AG04450 (cell line): ENCODE measurements around the gene CD79A. TPM values are rescaled to one million over a fixed set of nuclear protein-coding genes. Genes with fewer than 3 reads are reported as not detected.

ENCODE experiments used
- CTCF ChIA-PET: fragments of 300-600, 350-600 bp; formaldehyde crosslinking; extraction: SDS; loops from one replicate; lab custom pipeline; 2022; ENCODE audit warnings: antibody characterized with exemption, inconsistent platforms; lab: Charles Lee
- POLR2A ChIA-PET: fragments of 350-600 bp; formaldehyde crosslinking; extraction: SDS; loops from one replicate; lab custom pipeline; 2021; ENCODE audit warnings: antibody characterized with exemption, inconsistent platforms; lab: Yijun Ruan, JAX
- DNase-seq: peaks from one replicate; pipeline ENCODE4 v3.0.0-alpha.2; 2011; ENCODE audit warnings: low read depth, low spot score
- H3K27ac ChIP-seq: one replicate; pipeline ENCODE4 v1.5.1; 2012; ENCODE audit warnings: low read depth, low read length, control low read depth
- H3K27me3 ChIP-seq: one replicate; pipeline ENCODE4 v1.6.0; 2012; ENCODE audit warnings: low read length; ENCODE audit not compliant: control insufficient read depth, insufficient read depth
- H3K4me3 ChIP-seq: 2 replicates; pipeline ENCODE4 v1.5.1; 2011; ENCODE audit warnings: mild to moderate bottlenecking, low read depth, low read length, control low read depth
- H3K9me3 ChIP-seq: 2 replicates; pipeline ENCODE4 v1.5.1; 2012; ENCODE audit warnings: low read length; ENCODE audit not compliant: control insufficient read depth, insufficient read depth
- CTCF ChIP-seq: IDR thresholded peaks from 2 replicates; pipeline ENCODE4 v1.5.1; 2011; ENCODE audit warnings: low read depth, low read length, control low read depth, inconsistent platforms
- polyA plus RNA-seq: library from polyadenylated mRNA; depleted of rRNA; stranded (reverse); fragments of >200 nt; gene quantifications from 2 replicates; pipeline ENCODE4 v1.2.3, GENCODE V29; 2011

Gene CD79A
- polyA plus RNA-seq, 1 experiment: 0.20 TPM

GRCh38 chr19:41897820-41898219 is 20.7 kb downstream of the CD79A start:
- TF ChIP-seq CTCF: no peak
- CTCF ChIA-PET: no interaction called here
- H3K9me3 ChIP-seq: no peaks in the 10 kb centered on the region
- no peak overlapping the region for H3K4me3 ChIP-seq
- H3K27me3 ChIP-seq: no peaks in the 10 kb centered on the region
- POLR2A ChIA-PET: interaction anchor here (0.7 kb wide), 1 partner anchor 53 kb away, joined by 5 read pairs; no protein-coding TSS in a partner anchor
- no peak overlapping the region for H3K27ac ChIP-seq
- DNase-seq: no peak

GRCh38 chr19:41898235-41898634 is 21.2 kb downstream of the CD79A start:
- Histone ChIP-seq H3K9me3 (no peaks in the 10 kb centered on the region), H3K27ac (no peak overlapping the region), H3K27me3 (no peaks in the 10 kb centered on the region), H3K4me3 (no peak overlapping the region)
- ChIA-PET CTCF (no interaction called here), POLR2A (no interaction called here)
- DNase-seq: no peak
- no peak for TF ChIP-seq CTCF

DNA sequence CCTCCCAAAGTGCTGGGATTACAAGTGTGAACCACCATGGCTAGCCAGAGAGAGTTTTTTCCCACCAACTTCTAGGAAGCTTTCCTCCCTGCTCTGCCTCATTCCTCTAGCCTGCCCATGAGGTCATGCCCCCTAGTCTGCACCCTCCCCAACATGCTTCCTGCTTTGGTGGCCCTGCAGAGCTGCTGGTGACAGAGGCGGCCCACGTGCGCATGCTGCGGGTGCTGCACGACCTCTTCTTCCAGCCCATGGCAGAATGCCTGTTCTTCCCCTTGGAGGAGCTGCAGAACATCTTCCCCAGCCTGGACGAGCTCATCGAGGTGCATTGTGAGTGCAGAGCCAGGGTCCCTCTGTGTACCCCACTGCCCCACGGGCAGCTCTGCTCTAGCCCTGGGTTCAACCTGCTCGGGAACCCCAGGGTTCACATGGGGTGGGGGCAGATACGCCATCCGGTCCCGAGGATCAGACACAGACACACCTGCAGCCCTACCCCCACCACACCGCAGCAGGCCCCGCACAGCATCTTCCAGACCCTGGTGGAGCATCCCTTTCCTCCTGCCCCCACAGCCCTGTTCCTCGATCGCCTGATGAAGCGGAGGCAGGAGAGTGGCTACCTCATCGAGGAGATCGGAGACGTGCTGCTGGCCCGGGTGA is 24.8 kb downstream of the CD79A start:
- Histone ChIP-seq H3K9me3 (no peaks in the 10 kb centered on the region), H3K27me3 (no peaks in the 10 kb centered on the region), H3K4me3 (no peak overlapping the region), H3K27ac (no peak overlapping the region)
- no peak for DNase-seq
- TF ChIP-seq CTCF: no peak
- POLR2A ChIA-PET: no interaction called here
- CTCF ChIA-PET: no interaction called here

GRCh38 chr19:41902594-41902993 is 25.5 kb downstream of the CD79A start:
- H3K27me3 ChIP-seq: no peaks in the 10 kb centered on the region
- no peak for DNase-seq
- TF ChIP-seq CTCF: no peak
- POLR2A ChIA-PET: no interaction called here
- no peaks in the 10 kb centered on the region for H3K9me3 ChIP-seq
- H3K4me3 ChIP-seq: no peak overlapping the region
- CTCF ChIA-PET: no interaction called here
- H3K27ac ChIP-seq: no peak overlapping the region

GRCh38 chr19:41903193-41903953 is 26.3 kb downstream of the CD79A start:
- no peak for TF ChIP-seq CTCF
- Histone ChIP-seq H3K27me3 (no peaks in the 10 kb centered on the region), H3K4me3 (no peak overlapping the region), H3K9me3 (no peaks in the 10 kb centered on the region), H3K27ac (no peak overlapping the region)
- no peak for DNase-seq
- ChIA-PET CTCF (no interaction called here), POLR2A (no interaction called here)
